Transverse colon (tissue), 3 donors: Measurements from ENCODE around the gene LRP4.

Experiments used
- CTCF ChIP-seq, 5 experiments: fragments of 200-600 bp in 3 of 5; fragments of 450-650 bp in 2 of 5; sonication (generic) in 3 of 5; IDR thresholded peaks; 1 replicate in 2 of 5; 2 replicates in 3 of 5; pipeline ENCODE4 v1.5.1; 2016 to 2017; ENCODE audit warnings: antibody characterized with exemption in 5 of 5, inconsistent platforms in 3 of 5, mild to moderate bottlenecking in 2 of 5, moderate library complexity in 1 of 5
- POLR2A ChIP-seq: fragments of 450-650 bp; IDR thresholded peaks from one replicate; pipeline ENCODE4 v1.6.1; 2016; ENCODE audit warnings: antibody characterized with exemption, mild to moderate bottlenecking, moderate library complexity

- TF ChIP-seq CTCF (IDR thresholded peaks at IDR 0.05) (no peak), POLR2A (no peak)
Measured at GRCh38 chr11:46905806-46906205, 12.5 kb downstream of the LRP4 start.
